Activated T-cell treated with anti-CD3 and anti-CD28 coated beads for 4 hours (primary cell): ENCODE data around the gene GGTA1.
"Not testable (repeated sequence)": the region's sequence is repeated elsewhere in the genome, so short reads cannot be mapped to it uniquely, and the experiment has no call there.

Source experiments
- DNase-seq: peaks from one replicate; pipeline ENCODE4 v3.0.0-alpha.2; 2020

The GGTA1 gene

GRCh38 chr9:121455527-121456239 lies 44.0 kb downstream of the GGTA1 start:
- DNase-seq: peak; percentile 20

- no peak for DNase-seq
Observed at GRCh38 chr9:121454972-121455371, 44.7 kb downstream of the GGTA1 start.

- no peak for DNase-seq
Observed at GRCh38 chr9:121453232-121453892, 46.3 kb downstream of the GGTA1 start.

- DNase-seq: no peak
Observed at GRCh38 chr9:121452085-121452484, 47.6 kb downstream of the GGTA1 start.

GRCh38 chr9:121451586-121451985 lies 48.1 kb downstream of the GGTA1 start:
- no peak for DNase-seq

GRCh38 chr9:121450241-121450640 lies 49.4 kb downstream of the GGTA1 start:
- no peak for DNase-seq

- no peak for DNase-seq
Observed at GRCh38 chr9:121449786-121450185, 49.9 kb downstream of the GGTA1 start.

- DNase-seq: no peak
Observed at GRCh38 chr9:121447321-121447834, 52.3 kb downstream of the GGTA1 start.

- no peak for DNase-seq
Observed at GRCh38 chr9:121445986-121446385, 53.7 kb downstream of the GGTA1 start.

- DNase-seq: no peak
Observed at GRCh38 chr9:121443981-121444380, 55.7 kb downstream of the GGTA1 start.

- no peak for DNase-seq
Observed at GRCh38 chr9:121441165-121441564, 58.5 kb downstream of the GGTA1 start.

- no peak for DNase-seq
Observed at GRCh38 chr9:121439711-121440664, 59.7 kb downstream of the GGTA1 start.

GRCh38 chr9:121439016-121439415 lies 60.6 kb downstream of the GGTA1 start:
- no peak for DNase-seq

GRCh38 chr9:121437891-121438290 lies 61.8 kb downstream of the GGTA1 start:
- no peak for DNase-seq

- DNase-seq: not testable (repeated sequence)
Observed at GRCh38 chr9:121437046-121437445, 62.6 kb downstream of the GGTA1 start.

GRCh38 chr9:121434969-121435368 lies 64.7 kb downstream of the GGTA1 start:
- DNase-seq: no peak

GRCh38 chr9:121427899-121428298 lies 71.7 kb downstream of the GGTA1 start:
- no peak for DNase-seq

- no peak for DNase-seq
Observed at GRCh38 chr9:121424024-121424432, 75.6 kb downstream of the GGTA1 start.

- no peak for DNase-seq
Observed at GRCh38 chr9:121411993-121412392, 87.7 kb downstream of the GGTA1 start.

GRCh38 chr9:121405899-121406298 lies 93.7 kb downstream of the GGTA1 start:
- DNase-seq: no peak
